ENCODE data around the gene DCST1. TPM values are rescaled to one million over a fixed set of nuclear protein-coding genes. Genes with fewer than 3 reads are reported as not detected.
A peak's percentile ranks its signal among the peaks of the same experiment; 100 is the strongest.

The DCST1 gene
- total and polyA plus RNA-seq, 2 of the 13 experiments (the other 11 are each of a cell fraction or from before 2014, with no cell fraction given) = 0.04 TPM; not detected in 1

DNA sequence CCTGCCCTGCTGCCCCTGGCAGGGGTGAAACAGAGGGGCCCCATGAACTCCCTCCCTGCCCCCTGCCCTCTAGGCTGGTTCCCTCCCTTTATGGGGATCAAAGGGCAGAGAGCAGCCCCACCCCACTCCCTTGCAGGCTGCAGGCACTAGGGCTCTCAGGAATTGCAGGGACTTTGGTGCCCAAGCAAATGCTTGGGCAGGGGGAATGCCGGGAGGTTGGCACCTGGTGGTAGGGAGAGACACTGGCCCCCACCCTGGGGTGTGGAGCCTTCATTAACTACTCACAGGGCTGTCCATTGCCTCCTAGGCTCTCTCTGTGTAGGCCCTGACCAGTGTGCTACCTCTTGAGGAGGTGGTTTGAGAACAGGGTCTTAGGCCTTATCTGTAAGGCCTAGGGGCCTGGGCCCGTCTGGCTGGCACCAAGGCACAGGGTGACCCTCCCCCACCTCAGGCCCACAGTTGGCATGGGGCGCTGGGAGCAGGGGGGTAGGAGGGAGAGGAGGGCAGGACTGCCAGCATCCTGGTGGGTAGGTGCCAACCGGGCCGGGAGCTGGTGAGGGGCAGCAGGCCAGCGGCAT is 26.3 kb upstream of the DCST1 start (continued):
- TF ChIP-seq, protein P1, sequence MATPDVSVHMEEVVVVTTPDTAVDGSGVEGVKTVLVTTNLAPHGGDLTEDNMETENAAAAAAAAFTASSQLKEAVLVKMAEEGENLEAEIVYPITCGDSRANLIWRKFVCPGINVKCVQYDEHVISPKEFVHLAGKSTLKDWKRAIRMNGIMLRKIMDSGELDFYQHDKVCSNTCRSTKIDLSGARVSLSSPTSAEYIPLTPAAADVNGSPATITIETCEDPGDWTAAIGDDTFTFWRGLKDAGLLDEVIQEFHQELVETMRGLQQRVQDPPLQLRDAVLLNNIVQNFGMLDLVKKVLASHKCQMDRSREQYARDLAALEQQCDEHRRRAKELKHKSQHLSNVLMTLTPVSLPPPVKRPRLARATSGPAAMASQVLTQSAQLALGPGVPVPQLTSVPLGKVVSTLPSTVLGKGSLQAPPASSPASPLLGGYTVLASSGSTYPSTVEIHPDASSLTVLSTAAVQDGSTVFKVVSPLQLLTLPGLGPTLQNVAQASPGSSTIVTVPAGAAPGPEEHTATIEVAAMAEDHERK (CRISPR knock-in tag; IDR thresholded peaks at IDR 0.05; ENCODE audit: low read depth) = no peak
- TF ChIP-seq ZNF292 (CRISPR knock-in tag; IDR thresholded peaks at IDR 0.05; ENCODE audit: borderline replicate concordance, low read depth) = no peak
- TF ChIP-seq, protein P2, sequence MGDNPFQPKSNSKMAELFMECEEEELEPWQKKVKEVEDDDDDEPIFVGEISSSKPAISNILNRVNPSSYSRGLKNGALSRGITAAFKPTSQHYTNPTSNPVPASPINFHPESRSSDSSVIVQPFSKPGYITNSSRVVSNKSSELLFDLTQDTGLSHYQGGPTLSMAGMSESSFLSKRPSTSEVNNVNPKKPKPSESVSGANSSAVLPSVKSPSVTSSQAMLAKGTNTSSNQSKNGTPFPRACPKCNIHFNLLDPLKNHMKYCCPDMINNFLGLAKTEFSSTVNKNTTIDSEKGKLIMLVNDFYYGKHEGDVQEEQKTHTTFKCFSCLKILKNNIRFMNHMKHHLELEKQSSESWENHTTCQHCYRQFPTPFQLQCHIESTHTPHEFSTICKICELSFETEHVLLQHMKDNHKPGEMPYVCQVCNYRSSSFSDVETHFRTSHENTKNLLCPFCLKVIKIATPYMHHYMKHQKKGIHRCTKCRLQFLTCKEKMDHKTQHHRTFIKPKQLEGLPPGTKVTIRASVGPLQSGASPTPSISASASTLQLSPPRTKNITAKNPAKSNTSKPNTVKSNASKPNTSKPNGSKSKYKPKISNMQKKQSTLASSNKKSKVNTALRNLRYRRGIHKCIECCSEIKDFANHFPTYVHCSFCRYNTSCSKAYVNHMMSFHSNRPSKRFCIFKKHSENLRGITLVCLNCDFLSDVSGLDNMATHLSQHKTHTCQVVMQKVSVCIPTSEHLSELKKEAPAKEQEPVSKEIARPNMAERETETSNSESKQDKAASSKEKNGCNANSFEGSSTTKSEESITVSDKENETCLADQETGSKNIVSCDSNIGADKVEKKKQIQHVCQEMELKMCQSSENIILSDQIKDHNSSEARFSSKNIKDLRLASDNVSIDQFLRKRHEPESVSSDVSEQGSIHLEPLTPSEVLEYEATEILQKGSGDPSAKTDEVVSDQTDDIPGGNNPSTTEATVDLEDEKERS (CRISPR knock-in tag; IDR thresholded peaks at IDR 0.05) = no peak
- no peak for TF ChIP-seq PAF1 (CRISPR knock-in tag; IDR thresholded peaks at IDR 0.05)
- TF ChIP-seq MTA1 (CRISPR knock-in tag; IDR thresholded peaks at IDR 0.05; ENCODE audit: borderline replicate concordance) = peak; percentile 15; the same call in 1 of the 2 replicates
- peak; percentile 34; the same call in 1 of the 2 replicates for TF ChIP-seq NCOR1 (IDR thresholded peaks at IDR 0.05; ENCODE audit: borderline replicate concordance, low read length)
- TF ChIP-seq HOXD1 (CRISPR knock-in tag; IDR thresholded peaks at IDR 0.05) = no peak
- TF ChIP-seq ZNF136 (CRISPR knock-in tag; IDR thresholded peaks at IDR 0.05; ENCODE audit: low read depth) = no peak
- TF ChIP-seq ZNF235 (CRISPR knock-in tag; IDR thresholded peaks at IDR 0.05; ENCODE audit: borderline replicate concordance) = no peak
- TF ChIP-seq SOX6 (IDR thresholded peaks at IDR 0.05) = no peak
- TF ChIP-seq SOX6 (CRISPR knock-in tag; IDR thresholded peaks at IDR 0.05) = no peak
- no peak for TF ChIP-seq JUNB (CRISPR knock-in tag; IDR thresholded peaks at IDR 0.05; ENCODE audit: borderline replicate concordance)
- TF ChIP-seq NFYC (CRISPR knock-in tag; IDR thresholded peaks at IDR 0.05) = no peak
- TF ChIP-seq, protein P3, sequence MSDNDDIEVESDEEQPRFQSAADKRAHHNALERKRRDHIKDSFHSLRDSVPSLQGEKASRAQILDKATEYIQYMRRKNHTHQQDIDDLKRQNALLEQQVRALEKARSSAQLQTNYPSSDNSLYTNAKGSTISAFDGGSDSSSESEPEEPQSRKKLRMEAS (IDR thresholded peaks at IDR 0.05) = no peak
- no peak for TF ChIP-seq U2AF2 (IDR thresholded peaks at IDR 0.05; ENCODE audit: low read depth, low read length)
- no peak for TF ChIP-seq HNRNPLL (IDR thresholded peaks at IDR 0.05; ENCODE audit: low read depth, low read length, poor library complexity, severe bottlenecking)
- TF ChIP-seq, protein P4, sequence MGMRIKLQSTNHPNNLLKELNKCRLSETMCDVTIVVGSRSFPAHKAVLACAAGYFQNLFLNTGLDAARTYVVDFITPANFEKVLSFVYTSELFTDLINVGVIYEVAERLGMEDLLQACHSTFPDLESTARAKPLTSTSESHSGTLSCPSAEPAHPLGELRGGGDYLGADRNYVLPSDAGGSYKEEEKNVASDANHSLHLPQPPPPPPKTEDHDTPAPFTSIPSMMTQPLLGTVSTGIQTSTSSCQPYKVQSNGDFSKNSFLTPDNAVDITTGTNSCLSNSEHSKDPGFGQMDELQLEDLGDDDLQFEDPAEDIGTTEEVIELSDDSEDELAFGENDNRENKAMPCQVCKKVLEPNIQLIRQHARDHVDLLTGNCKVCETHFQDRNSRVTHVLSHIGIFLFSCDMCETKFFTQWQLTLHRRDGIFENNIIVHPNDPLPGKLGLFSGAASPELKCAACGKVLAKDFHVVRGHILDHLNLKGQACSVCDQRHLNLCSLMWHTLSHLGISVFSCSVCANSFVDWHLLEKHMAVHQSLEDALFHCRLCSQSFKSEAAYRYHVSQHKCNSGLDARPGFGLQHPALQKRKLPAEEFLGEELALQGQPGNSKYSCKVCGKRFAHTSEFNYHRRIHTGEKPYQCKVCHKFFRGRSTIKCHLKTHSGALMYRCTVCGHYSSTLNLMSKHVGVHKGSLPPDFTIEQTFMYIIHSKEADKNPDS (CRISPR knock-in tag; IDR thresholded peaks at IDR 0.05) = no peak
- TF ChIP-seq, protein P5, sequence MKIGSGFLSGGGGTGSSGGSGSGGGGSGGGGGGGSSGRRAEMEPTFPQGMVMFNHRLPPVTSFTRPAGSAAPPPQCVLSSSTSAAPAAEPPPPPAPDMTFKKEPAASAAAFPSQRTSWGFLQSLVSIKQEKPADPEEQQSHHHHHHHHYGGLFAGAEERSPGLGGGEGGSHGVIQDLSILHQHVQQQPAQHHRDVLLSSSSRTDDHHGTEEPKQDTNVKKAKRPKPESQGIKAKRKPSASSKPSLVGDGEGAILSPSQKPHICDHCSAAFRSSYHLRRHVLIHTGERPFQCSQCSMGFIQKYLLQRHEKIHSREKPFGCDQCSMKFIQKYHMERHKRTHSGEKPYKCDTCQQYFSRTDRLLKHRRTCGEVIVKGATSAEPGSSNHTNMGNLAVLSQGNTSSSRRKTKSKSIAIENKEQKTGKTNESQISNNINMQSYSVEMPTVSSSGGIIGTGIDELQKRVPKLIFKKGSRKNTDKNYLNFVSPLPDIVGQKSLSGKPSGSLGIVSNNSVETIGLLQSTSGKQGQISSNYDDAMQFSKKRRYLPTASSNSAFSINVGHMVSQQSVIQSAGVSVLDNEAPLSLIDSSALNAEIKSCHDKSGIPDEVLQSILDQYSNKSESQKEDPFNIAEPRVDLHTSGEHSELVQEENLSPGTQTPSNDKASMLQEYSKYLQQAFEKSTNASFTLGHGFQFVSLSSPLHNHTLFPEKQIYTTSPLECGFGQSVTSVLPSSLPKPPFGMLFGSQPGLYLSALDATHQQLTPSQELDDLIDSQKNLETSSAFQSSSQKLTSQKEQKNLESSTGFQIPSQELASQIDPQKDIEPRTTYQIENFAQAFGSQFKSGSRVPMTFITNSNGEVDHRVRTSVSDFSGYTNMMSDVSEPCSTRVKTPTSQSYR (CRISPR knock-in tag; IDR thresholded peaks at IDR 0.05; ENCODE audit: borderline replicate concordance) = peak; percentile 36; the same call in 1 of the 2 replicates
- TF ChIP-seq SRSF4 (IDR thresholded peaks at IDR 0.05; ENCODE audit: low read depth, low read length, poor library complexity, severe bottlenecking) = no peak
- TF ChIP-seq RBFOX2 (IDR thresholded peaks at IDR 0.05; ENCODE audit: low read depth, low read length) = peak; percentile 44; the same call in 1 of the 2 replicates
